Transverse colon (tissue), 4 donors: ENCODE results near the gene RFX1.

Experiments
- EP300 ChIP-seq: sonication (generic); formaldehyde crosslinking; IDR thresholded peaks from one replicate; pipeline ENCODE4 v1.6.1; 2017; ENCODE audit warnings: antibody characterized with exemption, low read depth
- POLR2A ChIP-seq: fragments of 450-650 bp; IDR thresholded peaks from one replicate; pipeline ENCODE4 v1.6.1; 2016; ENCODE audit warnings: antibody characterized with exemption, mild to moderate bottlenecking, moderate library complexity
- POLR2AphosphoS5 ChIP-seq, 3 donors: sonication (generic); formaldehyde crosslinking; IDR thresholded peaks; one replicate each; pipeline ENCODE4 v1.6.1; 2016; ENCODE audit warnings: antibody characterized with exemption in 3 of 3
- TF ChIP-seq, protein P1 (sequence below), 5 experiments: fragments of 200-600 bp in 3 of 5; fragments of 450-650 bp in 2 of 5; sonication (generic) in 3 of 5; IDR thresholded peaks; 1 replicate in 2 of 5; 2 replicates in 3 of 5; pipeline ENCODE4 v1.5.1; 2016 to 2017; ENCODE audit warnings: antibody characterized with exemption in 5 of 5, inconsistent platforms in 3 of 5, mild to moderate bottlenecking in 2 of 5, moderate library complexity in 1 of 5

DNA sequence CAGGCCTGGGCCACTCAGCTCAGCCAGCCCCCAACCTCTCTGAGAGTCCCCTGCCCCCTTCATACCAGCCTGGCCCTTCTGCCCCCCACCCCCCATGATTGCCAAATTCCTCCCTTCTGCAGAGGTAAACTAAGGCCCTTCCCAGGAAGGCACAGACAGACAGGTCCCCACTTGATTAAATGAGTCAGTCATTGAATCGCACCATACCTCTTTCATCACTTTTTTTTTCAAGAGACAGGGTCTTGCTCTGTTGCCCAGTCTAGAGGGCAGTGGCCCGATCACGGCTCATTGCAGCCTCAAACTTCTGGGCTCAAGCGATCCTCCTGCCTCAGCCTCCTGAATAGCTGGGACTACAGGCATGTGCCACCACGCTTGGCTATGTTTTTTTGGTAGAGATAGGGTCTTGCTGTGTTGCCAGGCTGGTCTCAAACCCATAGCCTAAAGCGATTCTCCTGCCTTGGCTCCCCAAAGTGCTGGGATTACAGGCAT lies 73.9 kb downstream of the RFX1 start:
- TF ChIP-seq, protein P1, sequence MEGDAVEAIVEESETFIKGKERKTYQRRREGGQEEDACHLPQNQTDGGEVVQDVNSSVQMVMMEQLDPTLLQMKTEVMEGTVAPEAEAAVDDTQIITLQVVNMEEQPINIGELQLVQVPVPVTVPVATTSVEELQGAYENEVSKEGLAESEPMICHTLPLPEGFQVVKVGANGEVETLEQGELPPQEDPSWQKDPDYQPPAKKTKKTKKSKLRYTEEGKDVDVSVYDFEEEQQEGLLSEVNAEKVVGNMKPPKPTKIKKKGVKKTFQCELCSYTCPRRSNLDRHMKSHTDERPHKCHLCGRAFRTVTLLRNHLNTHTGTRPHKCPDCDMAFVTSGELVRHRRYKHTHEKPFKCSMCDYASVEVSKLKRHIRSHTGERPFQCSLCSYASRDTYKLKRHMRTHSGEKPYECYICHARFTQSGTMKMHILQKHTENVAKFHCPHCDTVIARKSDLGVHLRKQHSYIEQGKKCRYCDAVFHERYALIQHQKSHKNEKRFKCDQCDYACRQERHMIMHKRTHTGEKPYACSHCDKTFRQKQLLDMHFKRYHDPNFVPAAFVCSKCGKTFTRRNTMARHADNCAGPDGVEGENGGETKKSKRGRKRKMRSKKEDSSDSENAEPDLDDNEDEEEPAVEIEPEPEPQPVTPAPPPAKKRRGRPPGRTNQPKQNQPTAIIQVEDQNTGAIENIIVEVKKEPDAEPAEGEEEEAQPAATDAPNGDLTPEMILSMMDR (IDR thresholded peaks at IDR 0.05) = no peak
- TF ChIP-seq POLR2AphosphoS5 (IDR thresholded peaks at IDR 0.05) (no peak), POLR2A (no peak), EP300 (no peak)
